NCI-H2029 (cell line): ENCODE results near the gene ADCY1.

Source experiments
- DNase-seq: peaks from one replicate; lab custom pipeline; 2025; lab: John Stamatoyannopoulos, UW

The ADCY1 gene

DNA sequence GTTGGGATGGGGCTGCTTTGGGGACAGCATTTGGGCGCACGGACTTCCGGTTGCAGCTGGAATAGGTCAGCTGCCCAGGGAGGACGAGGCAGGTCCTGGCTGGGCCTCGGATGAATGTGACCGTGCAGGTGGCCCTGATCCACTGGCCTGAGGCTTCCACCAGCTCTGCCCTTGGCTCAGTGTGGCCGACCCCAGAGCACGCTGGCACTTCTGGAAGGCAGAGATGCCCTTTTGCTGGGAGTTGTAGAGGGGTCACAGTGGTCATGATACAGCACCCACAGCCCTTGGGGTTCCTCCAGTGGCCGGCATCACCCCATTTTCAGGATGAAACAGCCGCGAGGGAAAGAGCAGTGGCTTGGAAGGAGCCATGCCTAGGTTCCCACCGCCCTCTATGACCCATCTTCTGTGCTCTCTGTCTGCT is 19.0 kb downstream of the ADCY1 start:
- DNase-seq: no peak

DNA sequence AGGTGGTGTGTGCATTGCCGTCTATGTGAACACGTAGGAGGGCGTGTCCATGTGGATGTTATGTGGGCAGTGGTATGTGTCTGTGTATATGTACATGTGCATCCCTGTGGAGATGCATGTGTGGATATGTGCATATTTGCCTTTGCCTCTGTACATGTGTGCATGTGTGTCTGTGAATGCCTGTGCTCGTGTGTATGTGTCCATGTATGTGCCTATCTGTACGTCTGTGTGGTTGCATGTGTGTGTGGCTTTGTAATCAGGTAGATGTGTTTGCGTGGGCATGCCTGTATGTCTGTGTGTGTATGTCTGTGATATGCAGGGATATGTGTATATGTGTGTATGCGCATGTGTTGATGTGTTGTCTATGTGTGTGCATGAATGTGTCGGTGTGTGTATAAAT is 19.7 kb downstream of the ADCY1 start:
- DNase-seq: no peak

DNA sequence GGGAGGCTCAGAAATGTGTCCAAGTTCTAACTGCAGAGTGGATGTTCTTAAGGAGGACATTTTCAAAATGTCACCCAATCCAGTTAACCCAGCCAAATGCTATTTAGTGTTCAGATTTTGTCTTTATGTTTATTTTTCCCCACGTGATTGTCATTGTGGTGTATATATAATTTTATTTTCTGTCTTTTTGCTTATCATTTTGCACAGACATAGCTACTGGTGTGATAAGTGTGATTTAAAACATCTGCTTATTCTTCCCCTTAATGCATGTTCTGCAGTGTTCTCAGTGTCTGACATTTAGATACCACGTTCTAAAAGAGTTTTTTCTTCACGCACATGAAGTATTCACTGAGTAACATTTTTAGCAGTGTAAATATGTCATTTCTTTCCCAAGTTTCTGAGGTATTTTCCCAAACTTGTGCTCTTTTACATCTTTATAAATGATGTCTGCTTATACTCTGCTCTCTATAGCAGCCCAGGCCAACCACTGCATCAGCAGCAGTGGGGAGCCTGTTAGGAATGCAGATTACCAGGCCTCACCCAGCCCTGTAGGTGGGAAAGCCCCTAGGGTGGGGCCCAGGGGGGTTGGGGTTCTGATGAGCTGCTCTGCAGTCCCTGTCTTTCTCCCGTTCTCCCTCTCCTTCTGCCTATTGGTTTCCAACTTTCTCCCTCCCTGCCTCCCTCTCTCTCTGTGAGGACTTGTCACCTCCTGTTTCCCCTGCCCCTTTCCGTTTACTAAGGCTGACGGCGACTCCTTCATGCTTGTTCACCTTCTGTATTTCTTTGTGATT is 20.8 kb downstream of the ADCY1 start:
- DNase-seq: no peak

DNA sequence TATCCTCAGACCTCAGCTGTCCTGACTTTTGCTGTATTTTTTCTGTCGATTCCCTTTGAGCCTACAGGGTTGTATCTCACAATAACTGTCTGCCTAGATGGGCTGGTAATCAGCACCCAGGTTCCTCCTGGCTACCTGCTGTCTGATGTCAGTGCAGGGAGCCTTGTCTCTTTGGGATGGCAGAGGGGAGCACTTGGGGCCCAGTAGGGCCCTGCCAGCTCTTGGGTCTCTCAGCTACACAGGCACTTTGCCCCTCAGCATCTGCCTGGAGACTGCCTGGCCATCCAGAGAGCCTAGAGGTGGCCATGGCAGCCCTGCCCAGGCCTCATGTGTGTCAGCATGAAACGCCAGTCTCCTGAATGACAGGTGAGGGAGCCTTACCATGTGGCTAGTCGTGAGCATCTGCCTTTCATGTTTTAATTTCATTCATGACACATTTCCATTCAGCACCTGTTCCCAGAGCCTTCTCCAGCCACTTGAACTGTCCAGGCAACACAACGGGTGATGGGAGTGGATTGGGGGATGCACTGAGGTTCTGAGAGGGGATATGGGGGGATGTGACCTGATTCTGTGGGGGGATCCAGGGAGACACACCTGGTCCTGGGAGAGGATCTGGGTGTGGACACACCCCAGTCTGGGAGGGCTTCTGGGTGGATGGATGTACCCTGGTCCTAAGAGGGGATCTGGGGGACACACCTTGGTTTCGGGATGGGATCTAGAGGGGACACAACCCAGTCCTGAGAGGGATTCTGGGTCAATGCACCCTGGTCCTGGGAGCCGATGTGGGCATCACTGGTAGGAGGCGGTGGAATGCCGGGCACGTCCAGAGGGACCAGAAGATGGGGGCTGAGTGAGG is 21.9 kb downstream of the ADCY1 start:
- no peak for DNase-seq

DNA sequence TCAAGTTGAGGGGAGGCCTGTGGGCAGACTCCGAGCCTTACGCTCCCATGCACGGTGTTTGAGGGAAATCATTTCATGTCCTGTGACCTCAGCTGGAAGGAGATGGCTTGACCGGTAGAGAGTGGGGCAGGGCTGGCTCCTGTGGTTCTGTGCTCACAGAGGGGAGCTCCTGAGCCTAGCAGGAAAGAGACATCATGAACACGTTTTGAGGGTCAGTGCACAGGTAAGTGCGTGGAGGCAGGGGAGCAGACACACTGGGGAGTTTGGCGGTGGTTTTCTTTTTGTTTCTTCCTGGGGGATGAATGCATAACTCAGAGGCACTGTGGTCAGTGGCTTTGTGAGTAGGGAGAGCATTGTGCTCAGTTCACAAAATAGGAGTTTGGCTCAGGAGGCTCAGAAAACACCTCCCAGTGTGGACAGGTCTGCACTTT is 22.5 kb downstream of the ADCY1 start:
- no peak for DNase-seq

DNA sequence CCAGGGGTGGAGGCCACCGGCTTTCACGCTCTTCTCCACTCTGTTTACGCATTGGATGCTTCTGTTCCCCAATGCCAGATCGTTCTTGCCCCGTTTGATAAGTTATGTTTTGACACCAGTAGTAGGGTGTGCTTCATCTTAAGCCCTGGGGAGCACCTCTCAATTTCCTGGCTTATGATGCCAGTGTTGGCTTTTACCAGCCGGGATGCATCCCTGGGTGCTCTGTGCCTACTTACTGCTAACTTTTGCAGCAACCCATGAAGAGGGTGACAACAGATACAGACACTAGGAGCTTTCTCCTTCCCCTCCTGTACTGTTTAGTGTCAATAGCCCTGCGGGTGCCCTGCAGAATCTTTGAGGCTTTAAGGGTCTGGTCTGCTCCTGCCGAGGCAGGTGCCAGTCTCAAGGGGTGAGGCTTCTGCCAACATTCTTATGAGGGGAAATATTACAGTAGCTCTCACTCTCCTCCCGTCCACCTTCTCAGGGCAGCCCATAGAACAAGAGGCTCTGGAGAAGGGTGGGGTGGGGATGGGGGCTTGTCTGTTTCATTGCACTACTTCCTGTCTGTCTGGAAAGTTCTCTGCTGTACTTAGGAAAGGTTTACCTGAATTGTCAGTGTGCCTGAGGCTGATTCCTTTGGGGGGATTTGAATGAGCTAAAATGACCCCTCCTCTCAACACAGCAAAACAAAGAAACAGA is 23.3 kb downstream of the ADCY1 start:
- no peak for DNase-seq

DNA sequence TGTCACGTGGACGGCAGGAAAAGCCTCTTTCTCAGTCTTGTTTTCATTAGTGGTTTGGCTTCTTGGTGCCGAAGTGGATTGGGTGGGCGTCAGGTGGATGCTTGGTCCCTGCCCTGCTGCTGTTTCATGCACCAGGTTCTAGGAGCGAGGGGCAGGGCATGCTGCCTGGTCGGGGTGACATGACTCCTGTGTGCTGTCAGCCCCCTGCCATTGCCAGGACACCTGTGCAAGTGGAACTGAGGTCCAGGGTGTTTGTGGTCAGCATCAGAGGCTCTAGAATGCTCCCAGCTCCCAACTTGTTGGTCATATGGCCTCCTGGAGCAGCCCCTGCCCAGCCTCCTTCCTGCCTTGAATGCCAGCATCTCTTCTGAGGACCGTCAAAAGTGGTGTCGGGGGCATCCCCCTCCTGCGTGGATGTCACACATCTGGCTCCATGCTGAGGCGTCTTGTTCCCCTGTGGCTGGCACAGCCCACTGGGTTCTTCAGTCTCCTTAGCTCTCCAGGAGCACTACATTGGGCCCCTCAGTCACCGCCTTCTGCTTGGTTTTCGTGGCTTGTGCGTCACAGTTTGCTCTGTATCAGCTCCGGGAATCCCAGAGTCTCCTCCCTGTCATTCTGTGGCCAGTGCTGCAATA is 24.8 kb downstream of the ADCY1 start:
- no peak for DNase-seq

DNA sequence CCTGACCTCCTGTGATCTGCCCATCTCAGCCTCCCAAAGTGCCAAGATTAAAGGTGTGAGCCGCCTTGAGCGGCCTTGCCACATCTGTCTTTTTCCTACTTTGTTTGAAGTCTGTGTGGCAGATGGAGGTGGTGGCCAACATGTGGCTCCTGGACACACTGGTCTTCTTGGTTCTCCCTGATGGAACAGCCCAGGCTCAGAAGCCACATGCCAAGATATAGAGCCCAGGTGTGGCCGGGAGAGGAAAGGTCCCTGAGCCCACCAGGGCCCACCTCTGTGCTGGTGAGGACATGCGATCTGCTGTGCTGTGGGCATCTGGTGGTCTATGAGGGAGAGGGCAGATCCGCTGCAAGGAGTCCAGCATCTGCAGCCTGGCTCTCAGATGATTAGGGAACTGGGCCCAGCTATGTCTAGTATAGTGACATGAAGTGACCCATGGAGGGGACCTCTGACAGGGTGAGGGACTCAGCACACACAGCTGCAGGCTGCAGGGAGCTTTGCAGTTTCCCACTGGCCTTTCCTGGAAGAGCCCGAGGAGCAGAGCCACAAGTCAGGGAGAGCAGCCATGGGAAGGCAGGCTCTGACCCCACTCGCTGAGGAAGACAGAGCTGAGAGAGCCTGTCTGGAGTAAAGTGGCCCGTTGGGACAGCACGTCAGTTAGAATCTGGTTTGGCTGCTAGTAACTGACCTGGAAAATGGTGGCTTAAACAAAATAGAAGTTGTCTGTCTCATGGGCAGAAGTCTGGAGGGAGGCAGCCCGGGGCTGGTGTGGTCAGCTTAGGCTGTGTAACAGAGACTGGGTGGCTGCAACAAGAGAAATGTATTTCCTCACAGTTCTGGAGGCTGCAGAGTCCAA is 25.9 kb downstream of the ADCY1 start:
- no peak for DNase-seq

DNA sequence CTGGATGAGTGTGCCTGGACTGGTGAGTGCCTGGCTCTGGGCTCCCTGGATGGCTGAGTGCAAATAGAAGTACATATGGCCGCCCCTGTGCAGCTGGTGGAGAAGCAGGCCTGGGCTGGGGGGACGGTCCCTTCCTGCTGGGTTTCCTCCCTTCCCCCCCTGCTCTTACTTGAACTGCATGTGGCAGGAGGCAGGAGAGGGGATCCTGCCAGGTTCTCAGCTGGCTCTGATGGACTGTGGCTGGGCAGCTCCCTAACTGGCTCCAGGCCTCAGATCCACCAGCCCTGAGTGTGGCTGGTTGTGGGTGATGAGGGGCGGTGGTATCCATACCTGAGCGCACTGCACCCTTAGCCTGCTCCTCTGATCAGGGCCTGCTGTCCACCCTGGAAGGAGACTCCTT is 26.9 kb downstream of the ADCY1 start:
- no peak for DNase-seq

DNA sequence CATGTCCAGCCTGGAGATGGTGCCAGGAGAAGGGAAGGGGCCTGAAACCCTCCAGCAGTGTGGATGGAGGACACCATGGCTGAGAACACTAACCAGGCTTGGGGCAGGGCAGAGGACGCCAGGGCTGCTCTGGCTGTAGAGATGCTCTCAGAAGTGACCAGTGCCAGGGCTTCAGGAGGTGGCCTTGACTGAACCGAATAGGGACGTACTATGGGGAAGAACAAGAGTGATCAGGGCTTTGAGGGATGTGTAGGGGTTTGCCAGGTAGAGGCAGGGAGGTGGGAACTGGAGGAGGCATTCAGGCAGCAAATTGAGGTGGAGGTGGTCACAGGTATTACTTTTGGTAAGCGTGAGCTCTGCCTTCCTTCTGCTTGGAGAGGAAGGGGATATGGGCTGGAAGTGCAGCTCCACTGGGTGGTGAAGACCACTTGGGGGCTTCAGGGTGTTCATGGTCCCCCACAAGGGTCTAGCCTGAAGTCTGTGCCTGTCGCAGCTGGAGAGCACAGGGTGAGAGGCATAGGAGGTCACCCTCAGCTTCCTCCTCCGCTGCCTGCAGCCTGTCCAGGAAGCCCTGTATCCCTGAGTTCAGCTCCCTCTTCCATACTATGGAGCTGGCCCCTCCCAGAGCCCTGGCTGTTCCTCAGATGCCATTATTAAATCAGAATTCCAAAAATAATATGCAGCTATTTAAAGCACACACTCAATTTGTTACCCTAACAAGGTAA is 27.8 kb downstream of the ADCY1 start:
- DNase-seq: no peak

DNA sequence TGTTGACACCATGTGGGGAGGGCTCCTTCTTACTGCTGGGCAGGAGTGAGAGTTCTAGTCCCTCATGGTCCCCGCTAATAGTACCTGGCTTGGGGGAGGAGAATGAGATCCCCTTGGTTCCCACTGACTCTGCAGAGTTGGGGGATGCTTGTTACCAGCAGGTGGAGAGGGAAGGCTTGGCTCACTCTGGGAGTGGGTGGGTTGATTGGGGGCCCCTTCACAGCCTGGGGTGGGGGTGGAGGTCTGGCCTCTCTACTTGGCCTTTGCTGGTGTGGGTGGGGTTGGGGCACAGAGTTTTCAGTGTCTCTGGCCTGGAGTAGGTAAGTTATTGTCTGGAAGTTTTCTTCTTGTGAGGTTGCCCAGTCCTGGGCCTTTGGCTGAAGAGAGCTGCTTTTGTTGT is 31.9 kb downstream of the ADCY1 start:
- no peak for DNase-seq

DNA sequence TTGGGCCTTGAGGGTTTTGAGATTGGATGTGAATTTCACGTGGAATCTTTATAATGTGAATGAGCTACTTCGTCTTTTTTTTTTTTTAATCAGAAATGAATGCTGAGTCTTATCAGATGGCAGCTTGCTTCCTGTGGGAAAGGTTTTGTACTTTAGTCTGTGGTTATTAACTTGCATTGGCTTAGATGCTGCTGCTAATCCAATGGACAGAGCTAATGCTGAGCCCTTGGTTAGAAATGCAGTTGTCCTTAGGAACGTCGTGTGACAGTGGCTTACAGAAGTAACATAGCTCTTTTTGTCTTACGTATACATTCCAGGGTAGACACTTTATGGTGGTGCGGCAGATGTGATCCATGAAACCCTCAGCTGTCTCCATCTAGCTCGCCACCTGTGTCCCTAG is 32.8 kb downstream of the ADCY1 start:
- no peak for DNase-seq

DNA sequence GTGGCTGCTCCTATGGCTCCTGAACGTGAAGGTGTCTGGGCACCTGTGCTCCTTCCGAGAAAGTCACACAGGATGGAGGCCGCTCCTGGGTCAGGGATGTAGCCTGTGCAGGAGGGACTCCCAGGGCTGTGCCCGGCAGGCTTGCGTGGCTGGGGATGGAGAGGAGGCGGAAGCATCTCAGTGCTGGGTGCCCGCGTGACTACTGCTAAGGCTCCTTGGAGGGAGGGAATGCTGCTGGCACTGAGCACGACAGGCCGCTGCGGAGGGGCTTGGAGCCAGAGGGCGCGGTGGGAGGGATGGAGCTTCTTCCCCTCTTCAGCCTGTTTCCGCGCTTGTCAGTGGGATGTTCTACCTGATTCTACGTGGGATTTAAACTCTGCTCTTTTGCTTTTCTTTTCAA is 35.0 kb downstream of the ADCY1 start:
- no peak for DNase-seq

DNA sequence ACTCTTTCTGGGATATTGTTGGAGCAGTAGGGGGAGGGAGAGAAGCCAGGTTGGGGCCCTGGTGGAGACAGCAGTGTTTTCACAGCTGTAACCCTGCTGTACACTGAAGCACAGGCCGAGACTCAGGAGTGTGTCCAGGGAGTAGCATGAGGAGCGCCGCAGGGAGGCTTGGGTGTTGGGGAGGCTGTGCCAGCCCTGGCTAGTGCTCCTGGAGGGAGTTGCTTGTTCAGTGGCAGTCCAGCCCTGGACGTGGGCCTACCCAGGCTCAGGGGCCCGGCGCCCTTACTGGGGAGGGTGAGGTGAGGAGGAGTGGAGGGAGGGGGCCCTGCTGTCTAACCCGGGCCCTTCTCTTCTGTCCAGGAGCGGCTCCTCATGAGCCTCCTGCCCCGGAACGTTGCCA is 35.9 kb downstream of the ADCY1 start:
- DNase-seq: no peak

DNA sequence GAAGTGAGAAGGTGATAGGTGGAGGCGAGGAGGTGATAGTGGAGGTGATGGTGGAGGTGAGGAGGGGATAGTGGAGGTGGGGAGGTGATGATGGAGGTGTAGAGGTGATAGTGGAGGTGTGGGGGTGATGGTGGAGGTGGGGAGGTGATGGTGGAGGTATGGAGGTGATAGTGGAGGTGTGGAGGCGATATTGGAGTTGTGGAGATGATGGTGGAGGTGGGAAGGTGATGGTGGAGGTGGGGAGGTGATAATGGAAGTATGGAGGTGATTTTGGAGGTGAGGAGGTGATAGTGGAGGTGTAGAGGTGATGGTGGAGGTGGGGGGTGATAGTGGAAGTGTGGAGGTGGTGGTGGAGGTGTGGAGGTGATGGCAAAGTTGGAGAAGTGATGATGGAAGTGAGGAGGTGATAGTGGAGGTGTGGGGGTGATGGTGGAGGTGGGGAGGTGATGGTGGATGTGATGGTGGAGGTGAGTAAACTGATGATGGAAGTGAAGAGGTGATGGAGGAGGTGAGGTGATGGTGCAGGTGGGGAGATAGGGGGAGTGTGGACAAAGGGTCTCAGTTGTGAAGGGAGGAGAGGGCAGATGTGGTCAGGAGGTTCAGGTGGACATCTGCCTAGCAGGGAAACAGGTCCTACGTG is 36.6 kb downstream of the ADCY1 start:
- DNase-seq: no peak

DNA sequence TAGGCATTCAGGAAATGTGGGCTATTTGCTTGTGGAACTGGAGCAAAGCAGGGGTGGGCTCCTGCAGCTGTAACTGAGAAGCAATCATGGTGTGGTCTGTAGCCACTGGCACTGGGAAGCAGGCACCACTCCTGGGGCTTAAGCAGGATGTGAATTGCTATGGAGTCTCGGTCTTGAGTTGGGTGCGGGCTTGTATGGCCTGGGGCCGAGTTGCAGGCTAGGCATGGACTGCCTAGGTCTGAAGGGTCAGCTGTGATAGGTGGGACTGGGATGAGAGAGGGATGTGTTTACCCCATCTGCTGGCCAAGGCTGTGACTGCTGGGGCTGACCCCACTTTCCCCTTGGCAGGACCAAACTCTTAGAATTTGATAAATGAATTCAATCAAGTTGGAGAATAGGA is 43.0 kb downstream of the ADCY1 start:
- DNase-seq: no peak

DNA sequence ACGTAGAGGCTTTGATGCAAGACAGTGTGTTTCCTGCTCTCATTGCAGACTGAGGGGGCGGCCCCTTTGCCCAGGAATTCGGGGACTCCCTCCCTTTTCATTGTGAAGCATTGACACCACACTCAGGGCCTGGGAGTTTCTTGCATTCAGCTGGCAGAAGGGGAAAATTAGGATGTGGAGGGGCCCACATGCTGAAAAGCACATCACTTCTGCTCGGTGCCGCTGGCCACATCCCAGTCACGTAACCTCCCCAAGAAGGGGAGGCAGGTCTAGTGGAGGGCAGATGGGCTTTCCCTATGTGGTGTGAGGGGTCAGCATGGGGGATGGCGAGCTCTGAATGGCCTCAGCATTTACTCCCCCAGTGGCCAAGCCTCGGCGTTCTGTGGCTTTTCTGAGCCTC is 47.9 kb downstream of the ADCY1 start:
- no peak for DNase-seq

DNA sequence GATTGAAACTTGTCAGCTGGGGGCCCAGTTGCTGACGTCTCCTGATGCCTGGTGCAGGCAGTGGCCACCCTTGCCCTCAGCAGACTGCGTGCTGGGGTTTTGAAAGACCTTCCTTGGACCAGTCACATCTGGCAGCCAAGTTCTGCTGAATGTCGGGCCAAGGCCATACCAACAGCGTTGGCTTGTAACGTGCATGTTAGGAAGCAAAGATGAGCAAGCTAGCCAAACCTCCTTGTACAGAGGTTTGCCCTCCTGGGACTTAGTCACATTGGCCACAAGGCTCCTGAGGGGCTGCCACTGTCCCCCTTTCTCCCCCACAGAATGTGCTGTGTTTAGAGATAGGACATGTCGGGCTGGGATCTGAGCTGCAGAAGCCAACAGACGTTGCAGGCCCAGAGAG is 49.0 kb downstream of the ADCY1 start:
- no peak for DNase-seq

DNA sequence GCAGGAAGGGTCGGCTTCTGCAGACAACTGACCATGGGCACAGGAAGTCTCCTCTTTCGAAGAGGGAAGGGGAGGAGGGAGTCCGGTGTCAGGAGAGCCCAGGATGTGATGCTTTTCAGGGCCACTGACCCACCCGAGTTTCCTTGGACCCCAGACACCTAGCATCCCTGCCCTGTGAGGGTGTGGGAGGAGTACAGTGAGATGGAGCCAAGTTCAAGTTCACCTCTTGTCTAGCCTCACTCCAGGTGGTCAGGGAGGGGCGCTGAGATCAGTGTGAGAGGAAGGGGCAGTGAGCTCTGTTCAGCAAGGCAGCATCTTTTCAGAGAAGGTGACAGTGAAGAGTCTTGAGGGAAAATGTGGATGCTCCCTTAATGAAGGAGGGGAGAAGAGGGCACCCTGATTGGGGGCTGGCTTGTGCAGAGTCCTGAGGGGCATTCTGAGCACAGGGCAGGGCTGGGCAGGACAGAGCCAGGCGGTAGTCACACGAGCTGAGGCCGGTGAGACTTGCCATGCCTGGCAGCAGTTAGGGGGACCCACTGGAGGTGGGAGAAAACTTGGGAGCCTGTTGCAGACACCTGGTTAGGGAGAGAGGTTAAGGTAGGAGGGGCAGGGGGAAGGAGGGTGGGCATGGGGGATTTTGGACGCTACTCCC is 49.7 kb downstream of the ADCY1 start:
- no peak for DNase-seq

DNA sequence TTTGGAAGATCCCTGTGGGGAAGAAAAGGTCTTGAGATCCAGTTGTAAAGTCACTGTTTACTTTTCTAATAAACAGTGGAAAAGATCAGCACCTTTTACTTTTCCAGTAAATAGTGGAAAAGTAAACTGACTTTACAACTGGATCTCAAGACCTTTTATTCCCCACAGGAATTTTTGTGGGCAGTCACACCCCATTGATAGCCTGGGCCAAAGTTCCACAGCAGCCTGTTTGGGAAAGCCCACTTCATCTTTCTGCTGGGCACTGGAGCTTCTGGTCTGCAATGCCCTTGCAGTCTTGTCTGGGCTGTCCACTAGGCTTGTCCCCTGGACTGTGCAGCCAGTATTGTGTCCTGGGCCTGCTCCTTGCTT is 50.2 kb downstream of the ADCY1 start:
- no peak for DNase-seq
